A549 (cell line): ENCODE measurements around the gene FLT3LG. TPM values are rescaled to one million over a fixed set of nuclear protein-coding genes. Genes with fewer than 3 reads are reported as not detected.

Experiments
- ATAC-seq, 2 experiments: fragments of 200-7000 bp in 1 of 2; fragments of >200 bp in 1 of 2; cut with Nextera tagmentation in 1 of 2; cut with Tn5 transposase in 1 of 2; 3 replicates each; pipeline versions ENCODE4 v1.8.0 to v1.9.1; 2018 to 2020; ENCODE audit warnings: mild to moderate bottlenecking in 1 of 2, moderate library complexity in 1 of 2
- CTCF ChIA-PET: fragments of 300-600 bp; sonication (Branson Sonifier 250); formaldehyde crosslinking; extraction: SDS; loops from one replicate; lab custom pipeline; 2021; ENCODE audit warnings: antibody characterized with exemption, inconsistent platforms; lab: Yijun Ruan, JAX
- POLR2A ChIA-PET: fragments of 350-600 bp; formaldehyde crosslinking; extraction: SDS; loops from one replicate; lab custom pipeline; 2021; ENCODE audit warnings: antibody characterized with exemption, inconsistent platforms; lab: Yijun Ruan, JAX
- DNase-seq, 2 experiments: peaks; one replicate each; pipeline versions ENCODE4 v3.0.0 to v3.0.0-alpha.2; 2011 to 2016; ENCODE audit warnings: low read depth in 1 of 2, low spot score in 1 of 2
- FAIRE-seq: peaks from 2 replicates; lab custom pipeline; 2011; peaks lifted over from hg19 to GRCh38; lab: Jason Lieb, UNC
- H3K27ac ChIP-seq, 2 experiments: fragments of >200 bp; sonication (Bioruptor Twin); formaldehyde crosslinking; 3 replicates each; pipeline ENCODE4 v1.5.1; 2016 to 2017
- H3K4me1 ChIP-seq: fragments of >200 bp; sonication (Bioruptor Twin); formaldehyde crosslinking; 3 replicates; pipeline ENCODE4 v1.6.1; 2016
- H3K4me2 ChIP-seq: fragments of >200 bp; sonication (Bioruptor Twin); formaldehyde crosslinking; 3 replicates; pipeline ENCODE4 v1.6.1; 2016
- H3K4me3 ChIP-seq: fragments of >200 bp; sonication (Bioruptor Twin); formaldehyde crosslinking; 3 replicates; pipeline ENCODE4 v1.5.1; 2016
- H3K9me3 ChIP-seq: fragments of >200 bp; sonication (Bioruptor Twin); formaldehyde crosslinking; 3 replicates; pipeline ENCODE4 v1.6.1; 2016
- BCL3 ChIP-seq: fragments of >200 bp; sonication (Bioruptor Twin); formaldehyde crosslinking; IDR thresholded peaks from 3 replicates; pipeline ENCODE4 v1.6.1; 2016
- CEBPB ChIP-seq, 2 experiments: fragments of >200 bp in 1 of 2; sonication (Bioruptor Twin) in 1 of 2; formaldehyde crosslinking in 1 of 2; IDR thresholded peaks; 2 replicates each; pipeline ENCODE4 v1.6.1; 2012 to 2016
- E2F6 ChIP-seq: IDR thresholded peaks from 2 replicates; pipeline ENCODE4 v1.6.1; 2012; ENCODE audit warnings: low read depth, borderline replicate concordance
- MAZ ChIP-seq: fragments of 150-350 bp; IDR thresholded peaks from 2 replicates; pipeline ENCODE4 v1.6.1; 2014; ENCODE audit warnings: antibody characterized with exemption, low read depth, low read length, borderline replicate concordance
- MYC ChIP-seq: IDR thresholded peaks from 2 replicates; pipeline ENCODE4 v1.6.1; 2012; ENCODE audit warnings: mild to moderate bottlenecking, inconsistent platforms, low read length, improper control_type of control experiment, borderline replicate concordance
- PHF8 ChIP-seq: fragments of 200-600 bp; sonication (generic); IDR thresholded peaks from 2 replicates; pipeline ENCODE4 v1.6.1; 2016; ENCODE audit warnings: low read depth, mild to moderate bottlenecking, antibody characterized with exemption, moderate library complexity, borderline replicate concordance
- POLR2A ChIP-seq: IDR thresholded peaks from 2 replicates; pipeline ENCODE4 v1.6.1; 2012; ENCODE audit warnings: mild to moderate bottlenecking, low read length
- RARB ChIP-seq: fragments of 250-450 bp; sonication (Bioruptor Pico); IDR thresholded peaks from 2 replicates; pipeline ENCODE4 v1.8.0; 2021; ENCODE audit warnings: mild to moderate bottlenecking, moderate library complexity
- REST ChIP-seq: fragments of 200-600 bp; sonication (generic); IDR thresholded peaks from 2 replicates; pipeline ENCODE4 v1.6.1; 2016; ENCODE audit warnings: antibody characterized with exemption, mild to moderate bottlenecking, moderate library complexity
- SREBF2 ChIP-seq: fragments of 450-650 bp; IDR thresholded peaks from 2 replicates; pipeline ENCODE4 v1.6.1; 2014; ENCODE audit warnings: mild to moderate bottlenecking, moderate library complexity
- TFCP2L1 ChIP-seq: fragments of 250-450 bp; sonication (Bioruptor Pico); IDR thresholded peaks from 2 replicates; pipeline ENCODE4 v1.5.0; 2021; ENCODE audit warnings: mild to moderate bottlenecking
- ZC3H11A ChIP-seq: fragments of 450-650 bp; IDR thresholded peaks from 2 replicates; pipeline ENCODE4 v1.6.1; 2014; ENCODE audit warnings: antibody characterized with exemption, mild to moderate bottlenecking
- WGBS: methylation state at CpG from one replicate; pipeline ENCODE4 v1.1.6; 2017; ENCODE audit errors: missing lambda C conversion rate; 5-methylcytosine and 5-hydroxymethylcytosine counted together
- polyA plus RNA-seq, 4 experiments: library from polyadenylated mRNA; depleted of rRNA in 3 of 4; stranded (reverse); fragments of >200 nt; fragmentation: RNase III in 1 of 4; extraction: RNeasy Plus Mini Kit Qiagen cat#74134 plus additional on column Dnase treatment in 1 of 4; gene quantifications; 2 replicates in 3 of 4; 3 replicates in 1 of 4; pipeline ENCODE4 v1.2.3, GENCODE V29; 2011 to 2017
- TF ChIP-seq, protein P1 (sequence below): IDR thresholded peaks from 2 replicates; pipeline ENCODE4 v1.6.1; 2012
- TF ChIP-seq, protein P2 (sequence below): fragments of 150-350 bp; IDR thresholded peaks from 2 replicates; pipeline ENCODE4 v1.6.1; 2014; ENCODE audit warnings: low read depth, mild to moderate bottlenecking, low read length
- TF ChIP-seq, protein P3 (sequence below): fragments of 250-450 bp; sonication (Bioruptor Pico); IDR thresholded peaks from 2 replicates; pipeline ENCODE4 v1.5.0; 2020; ENCODE audit warnings: low read depth, mild to moderate bottlenecking, moderate library complexity

Gene FLT3LG
- polyA plus RNA-seq, 2 of the 4 experiments (the other 2 are of a cell fraction), result 0.58 to 0.99 TPM

DNA sequence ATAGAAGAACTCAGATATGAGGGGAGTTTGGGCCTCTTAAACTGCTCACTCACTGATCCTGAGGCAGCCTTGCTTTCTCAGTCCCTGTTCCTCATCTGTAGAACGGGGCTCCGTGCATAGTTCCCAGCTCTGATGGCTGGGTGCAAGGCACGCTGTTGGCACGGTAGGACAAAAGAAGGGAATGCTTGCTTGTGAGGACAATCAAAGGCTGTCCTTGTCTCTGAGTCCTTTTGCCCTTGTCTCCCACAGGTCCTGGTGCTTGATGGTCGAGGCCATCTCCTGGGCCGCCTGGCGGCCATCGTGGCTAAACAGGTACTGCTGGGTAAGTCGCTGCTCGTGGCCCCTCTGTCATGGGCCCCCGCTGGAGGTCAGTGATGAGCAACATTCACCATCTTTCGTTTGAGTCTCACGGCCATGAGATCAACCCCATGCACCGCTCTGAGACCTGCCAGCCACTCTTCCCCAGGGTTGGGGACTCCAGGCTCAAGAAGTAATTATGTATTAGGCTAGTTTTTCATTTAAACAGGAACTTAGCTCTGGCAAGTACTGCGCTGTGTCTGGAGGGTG lies 15.7 kb downstream of the FLT3LG start (continued):
- TF ChIP-seq RARB (CRISPR knock-in tag) (0 out of 2 replicates have a peak, but pooled peaks have one; percentile 51), REST (no peak), E2F6 (no peak), MYC (peak; percentile 75; the same call in 1 of the 2 replicates), ZC3H11A (no peak), MAZ (0 out of 2 replicates have a peak, but pooled peaks have one; percentile 25), POLR2A (no peak), CEBPB (IDR thresholded peaks at IDR 0.05) (no peak), SREBF2 (no peak)
- TF ChIP-seq, protein P1, sequence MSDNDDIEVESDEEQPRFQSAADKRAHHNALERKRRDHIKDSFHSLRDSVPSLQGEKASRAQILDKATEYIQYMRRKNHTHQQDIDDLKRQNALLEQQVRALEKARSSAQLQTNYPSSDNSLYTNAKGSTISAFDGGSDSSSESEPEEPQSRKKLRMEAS, result peak; percentile 69
- TF ChIP-seq, protein P2, sequence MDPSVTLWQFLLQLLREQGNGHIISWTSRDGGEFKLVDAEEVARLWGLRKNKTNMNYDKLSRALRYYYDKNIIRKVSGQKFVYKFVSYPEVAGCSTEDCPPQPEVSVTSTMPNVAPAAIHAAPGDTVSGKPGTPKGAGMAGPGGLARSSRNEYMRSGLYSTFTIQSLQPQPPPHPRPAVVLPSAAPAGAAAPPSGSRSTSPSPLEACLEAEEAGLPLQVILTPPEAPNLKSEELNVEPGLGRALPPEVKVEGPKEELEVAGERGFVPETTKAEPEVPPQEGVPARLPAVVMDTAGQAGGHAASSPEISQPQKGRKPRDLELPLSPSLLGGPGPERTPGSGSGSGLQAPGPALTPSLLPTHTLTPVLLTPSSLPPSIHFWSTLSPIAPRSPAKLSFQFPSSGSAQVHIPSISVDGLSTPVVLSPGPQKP, result no peak
- TF ChIP-seq, protein P3, sequence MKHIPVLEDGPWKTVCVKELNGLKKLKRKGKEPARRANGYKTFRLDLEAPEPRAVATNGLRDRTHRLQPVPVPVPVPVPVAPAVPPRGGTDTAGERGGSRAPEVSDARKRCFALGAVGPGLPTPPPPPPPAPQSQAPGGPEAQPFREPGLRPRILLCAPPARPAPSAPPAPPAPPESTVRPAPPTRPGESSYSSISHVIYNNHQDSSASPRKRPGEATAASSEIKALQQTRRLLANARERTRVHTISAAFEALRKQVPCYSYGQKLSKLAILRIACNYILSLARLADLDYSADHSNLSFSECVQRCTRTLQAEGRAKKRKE, result no peak

GRCh38 chr19:49490287-49491029 lies 16.4 kb downstream of the FLT3LG start:
- DNase-seq, result no peak
- H3K4me1 ChIP-seq, result peaks cover 30% of the 10 kb centered on the region
- no peaks in the 10 kb centered on the region for H3K9me3 ChIP-seq
- POLR2A ChIA-PET, result no interaction called here
- H3K4me3 ChIP-seq, result peak overlapping the region; percentile 71
- WGBS, result 84% methylated on average over 27 of the region's 27 CpGs
- peak overlapping the region; percentile 94 to 95 for H3K27ac ChIP-seq
- peak overlapping the region; percentile 80 for H3K4me2 ChIP-seq
- no peak for ATAC-seq
- CTCF ChIA-PET, result no interaction called here
- TF ChIP-seq BCL3, result 0 out of 3 replicates have a peak, but pooled peaks have one; percentile 24
- TF ChIP-seq PHF8, result no peak
- peak; percentile 26; the same call in 1 of the 2 replicates for TF ChIP-seq TFCP2L1 (CRISPR knock-in tag)
- TF ChIP-seq, all 56 proteins: peak for 2
- no peak for FAIRE-seq
